Sciatic nerve (tissue), 2 donors: ENCODE results near the gene TMEM204. TPM values are rescaled to one million over a fixed set of nuclear protein-coding genes. Genes with fewer than 3 reads are reported as not detected.

Experiments used
- ATAC-seq: fragments of 200-7000 bp; cut with Tn5 transposase; one replicate; pipeline ENCODE4 v1.9.1; 2020; ENCODE audit warnings: mild to moderate bottlenecking, moderate library complexity
- DNase-seq: peaks from one replicate; pipeline ENCODE4 v3.0.0-alpha.2; 2020; ENCODE audit warnings: low spot score
- intact Hi-C: fragments of 100-400 bp; cut with DNase I; formaldehyde crosslinking; loops from one replicate; pipeline ENCODE4 v1.14.2; 2022
- total RNA-seq: library from RNA; stranded (reverse); fragmentation: NEBNext Ultra II Directional; extraction: Animal tissue kit (Norgen Biotek cat#: 25700); gene quantifications from one replicate; pipeline ENCODE4 v1.2.1, GENCODE V29; 2021
- donor health status: DM: no; HTN: no; CAD: no.
- donor health status: DM: no; HTN: no; CAD: no.

Gene TMEM204
- total RNA-seq = 20.4 TPM

- ATAC-seq = peak; percentile 71
- intact Hi-C loops = no loop called here
- DNase-seq = peak; percentile 76
These were observed at the start of gene TMEM204 for GRCh38 chr16:1533443-1533951. Gene TMEM204, plus strand, starts transcription at chr16:1533666. Its CDS starts 610 bp downstream, at chr16:1534276.

- intact Hi-C loops = no loop called here
- no peak for DNase-seq
- ATAC-seq = peak; percentile 17
These were observed 47.5 kb upstream of the TMEM204 start for GRCh38 chr16:1485847-1486496.

GRCh38 chr16:1486551-1487390 lies 46.7 kb upstream of the TMEM204 start:
- DNase-seq = no peak
- intact Hi-C loops = no loop called here
- ATAC-seq = no peak

- ATAC-seq = no peak
These were observed 45.9 kb upstream of the TMEM204 start for GRCh38 chr16:1487395-1488053.

GRCh38 chr16:1488054-1488601 lies 45.3 kb upstream of the TMEM204 start:
- no peak for DNase-seq
- no peak for ATAC-seq
- intact Hi-C loops = no loop called here

More at GRCh38 chr16:1487395-1488053, 45.9 kb upstream of the TMEM204 start:
- intact Hi-C loops = no loop called here
- no peak for DNase-seq

GRCh38 chr16:1488619-1489018 lies 44.8 kb upstream of the TMEM204 start, which contains the start of gene PTX4:
Gene PTX4, minus strand, starts transcription at chr16:1488944. Its CDS starts 35 bp downstream, at chr16:1488909.
- ATAC-seq (no peak), DNase-seq (no peak)
- intact Hi-C loops = no loop called here

- DNase-seq (no peak), ATAC-seq (no peak)
- intact Hi-C loops = no loop called here
These were observed 44.4 kb upstream of the TMEM204 start for GRCh38 chr16:1489077-1489476.

- ATAC-seq (no peak), DNase-seq (no peak)
- intact Hi-C loops = no loop called here
These were observed 42.1 kb upstream of the TMEM204 start for GRCh38 chr16:1491327-1491726.

GRCh38 chr16:1492082-1492922 lies 41.2 kb upstream of the TMEM204 start:
- intact Hi-C loops = no loop called here
- no peak for DNase-seq
- peak; percentile 8 for ATAC-seq

GRCh38 chr16:1492923-1493745 lies 40.3 kb upstream of the TMEM204 start, which contains the start of gene TELO2:
Gene TELO2, plus strand, starts transcription at chr16:1493360. Its CDS starts 922 bp downstream, at chr16:1494282.
- ATAC-seq = peak; percentile 96
- peak; percentile 91 for DNase-seq
- intact Hi-C loops = no loop called here

- intact Hi-C loops = no loop called here
- peak; percentile 4 for ATAC-seq
- no peak for DNase-seq
These were observed 39.7 kb upstream of the TMEM204 start for GRCh38 chr16:1493746-1494094.

- peak; percentile 65 for ATAC-seq
- peak; percentile 75 for DNase-seq
- intact Hi-C loops = no loop called here
These were observed 39.3 kb upstream of the TMEM204 start for GRCh38 chr16:1494129-1494640.

GRCh38 chr16:1494711-1495110 lies 38.8 kb upstream of the TMEM204 start:
- intact Hi-C loops = no loop called here
- ATAC-seq (no peak), DNase-seq (no peak)

- DNase-seq = no peak
- intact Hi-C loops = no loop called here
- no peak for ATAC-seq
These were observed 38.1 kb upstream of the TMEM204 start for GRCh38 chr16:1495211-1495888.

- ATAC-seq (no peak), DNase-seq (no peak)
- intact Hi-C loops = no loop called here
These were observed 37.6 kb upstream of the TMEM204 start for GRCh38 chr16:1495889-1496262.

GRCh38 chr16:1496464-1496863 lies 37.0 kb upstream of the TMEM204 start:
- no peak for DNase-seq
- ATAC-seq = no peak
- intact Hi-C loops = no loop called here
